Parathyroid adenoma (tissue), 2 donors: ENCODE data around the gene PMAIP1.

Source experiments
- H2AFZ ChIP-seq: fragments of 300-600 bp; sonication (generic); one replicate; pipeline ENCODE4 v1.7.0; 2017; ENCODE audit warnings: antibody characterized with exemption, mild to moderate bottlenecking
- H3K27ac ChIP-seq: fragments of 300-600 bp; sonication (generic); one replicate; pipeline ENCODE4 v1.7.0; 2017
- H3K27me3 ChIP-seq: fragments of 300-600 bp; sonication (generic); one replicate; pipeline ENCODE4 v1.7.0; 2017; ENCODE audit warnings: low read length; ENCODE audit not compliant: control insufficient read depth, insufficient read depth
- H3K36me3 ChIP-seq: fragments of 300-600 bp; sonication (generic); one replicate; pipeline ENCODE4 v1.7.0; 2017; ENCODE audit warnings: low read length; ENCODE audit not compliant: control insufficient read depth, insufficient read depth
- H3K4me1 ChIP-seq: fragments of 300-600 bp; sonication (generic); one replicate; pipeline ENCODE4 v1.7.0; 2017; ENCODE audit warnings: control low read depth
- H3K4me2 ChIP-seq: fragments of 300-600 bp; sonication (generic); one replicate; pipeline ENCODE4 v1.7.0; 2017; ENCODE audit warnings: low read length
- H3K4me3 ChIP-seq: fragments of 300-600 bp; sonication (generic); one replicate; pipeline ENCODE4 v1.7.0; 2017; ENCODE audit warnings: low read depth, low read length
- H3K79me2 ChIP-seq: fragments of 300-600 bp; sonication (generic); one replicate; pipeline ENCODE4 v1.7.0; 2017; ENCODE audit warnings: control low read depth
- H3K9ac ChIP-seq: fragments of 300-600 bp; sonication (generic); one replicate; pipeline ENCODE4 v1.7.0; 2017; ENCODE audit warnings: mild to moderate bottlenecking
- H3K9me3 ChIP-seq: fragments of 300-600 bp; sonication (generic); one replicate; pipeline ENCODE4 v1.7.0; 2017; ENCODE audit warnings: low read length; ENCODE audit not compliant: control insufficient read depth
- TF ChIP-seq, protein P1 (sequence below): fragments of 300-600 bp; sonication (generic); IDR thresholded peaks from one replicate; pipeline ENCODE4 v1.7.0; 2017; ENCODE audit warnings: antibody characterized with exemption, mild to moderate bottlenecking
- donor health status: primary hyperparathyroidism.

The PMAIP1 gene

DNA sequence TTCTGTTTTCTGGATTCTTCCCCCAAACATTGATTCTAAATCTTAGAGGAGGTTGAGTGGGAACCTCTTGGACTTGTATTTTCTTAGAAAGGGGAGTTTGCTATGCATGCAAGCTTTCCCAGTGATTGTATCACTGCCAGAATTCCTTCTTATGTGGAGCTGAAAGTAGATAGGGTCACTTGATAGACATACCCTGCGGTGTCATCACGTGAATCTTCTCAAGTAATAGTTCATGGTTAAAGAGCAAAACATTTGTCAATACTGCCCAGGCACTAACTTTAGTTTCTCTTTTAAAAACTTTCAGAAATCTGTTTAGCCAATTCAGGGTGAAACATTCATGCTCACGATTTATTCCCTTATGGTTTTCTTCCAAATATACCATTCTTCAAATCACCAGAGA lies 6.4 kb downstream of the PMAIP1 start:
- Histone ChIP-seq H2AFZ (no peak overlapping the region), H3K9me3 (no peaks in the 10 kb centered on the region), H3K79me2 (no peaks in the 10 kb centered on the region), H3K4me1 (no peaks in the 10 kb centered on the region), H3K27me3 (no peaks in the 10 kb centered on the region), H3K4me2 (peak overlapping the region; percentile 13), H3K36me3 (no peaks in the 10 kb centered on the region), H3K27ac (no peak overlapping the region), H3K9ac (no peak overlapping the region), H3K4me3 (no peak overlapping the region)
- TF ChIP-seq, protein P1, sequence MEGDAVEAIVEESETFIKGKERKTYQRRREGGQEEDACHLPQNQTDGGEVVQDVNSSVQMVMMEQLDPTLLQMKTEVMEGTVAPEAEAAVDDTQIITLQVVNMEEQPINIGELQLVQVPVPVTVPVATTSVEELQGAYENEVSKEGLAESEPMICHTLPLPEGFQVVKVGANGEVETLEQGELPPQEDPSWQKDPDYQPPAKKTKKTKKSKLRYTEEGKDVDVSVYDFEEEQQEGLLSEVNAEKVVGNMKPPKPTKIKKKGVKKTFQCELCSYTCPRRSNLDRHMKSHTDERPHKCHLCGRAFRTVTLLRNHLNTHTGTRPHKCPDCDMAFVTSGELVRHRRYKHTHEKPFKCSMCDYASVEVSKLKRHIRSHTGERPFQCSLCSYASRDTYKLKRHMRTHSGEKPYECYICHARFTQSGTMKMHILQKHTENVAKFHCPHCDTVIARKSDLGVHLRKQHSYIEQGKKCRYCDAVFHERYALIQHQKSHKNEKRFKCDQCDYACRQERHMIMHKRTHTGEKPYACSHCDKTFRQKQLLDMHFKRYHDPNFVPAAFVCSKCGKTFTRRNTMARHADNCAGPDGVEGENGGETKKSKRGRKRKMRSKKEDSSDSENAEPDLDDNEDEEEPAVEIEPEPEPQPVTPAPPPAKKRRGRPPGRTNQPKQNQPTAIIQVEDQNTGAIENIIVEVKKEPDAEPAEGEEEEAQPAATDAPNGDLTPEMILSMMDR: no peak

DNA sequence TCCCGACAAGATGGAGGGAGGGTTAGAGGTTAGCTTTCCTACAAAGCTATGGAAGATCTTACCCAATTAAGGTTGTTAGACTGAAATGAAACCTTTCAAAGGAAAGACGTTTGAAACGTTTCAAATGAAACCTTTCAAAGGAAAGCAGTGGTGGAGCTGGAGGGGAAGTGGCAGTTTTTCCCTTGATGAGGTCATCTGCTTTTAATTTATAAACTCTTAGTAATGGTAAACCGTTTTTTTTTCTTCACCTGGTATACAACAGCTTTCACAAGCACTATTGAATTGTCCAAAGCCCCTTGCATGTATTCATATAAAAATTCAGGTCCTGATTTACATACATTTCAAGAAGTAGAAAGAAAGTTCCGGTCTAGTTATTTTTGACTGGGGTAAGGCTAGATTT lies 7.4 kb downstream of the PMAIP1 start:
- H2AFZ ChIP-seq: no peak overlapping the region
- H3K4me3 ChIP-seq: no peak overlapping the region
- no peaks in the 10 kb centered on the region for H3K4me1 ChIP-seq
- H3K36me3 ChIP-seq: no peaks in the 10 kb centered on the region
- no peaks in the 10 kb centered on the region for H3K27me3 ChIP-seq
- TF ChIP-seq, protein P1: no peak
- no peak overlapping the region for H3K27ac ChIP-seq
- H3K9me3 ChIP-seq: no peaks in the 10 kb centered on the region
- H3K9ac ChIP-seq: no peak overlapping the region
- H3K4me2 ChIP-seq: no peak overlapping the region
- no peaks in the 10 kb centered on the region for H3K79me2 ChIP-seq

DNA sequence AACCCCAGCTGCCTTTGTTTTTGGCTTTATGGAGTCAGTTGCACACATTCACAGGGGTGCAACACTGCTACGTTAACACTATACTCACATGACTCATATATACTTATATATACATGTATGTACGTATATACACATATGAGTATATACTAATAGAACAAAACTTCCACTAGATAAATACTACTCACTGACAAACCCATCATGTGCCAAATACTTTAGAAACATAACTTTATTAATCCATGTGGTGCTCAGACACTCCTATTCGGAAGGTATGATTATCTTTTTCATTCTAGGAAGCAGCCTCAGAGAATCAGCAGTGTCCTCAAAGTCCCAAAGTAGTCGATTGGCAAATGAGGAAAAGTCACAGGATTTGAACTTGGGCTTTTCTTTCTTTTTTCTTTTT lies 7.9 kb downstream of the PMAIP1 start:
- H3K4me1 ChIP-seq: no peaks in the 10 kb centered on the region
- no peak overlapping the region for H3K9ac ChIP-seq
- no peak overlapping the region for H3K4me3 ChIP-seq
- TF ChIP-seq, protein P1: no peak
- H2AFZ ChIP-seq: no peak overlapping the region
- H3K36me3 ChIP-seq: no peaks in the 10 kb centered on the region
- H3K27ac ChIP-seq: no peak overlapping the region
- H3K27me3 ChIP-seq: no peaks in the 10 kb centered on the region
- H3K4me2 ChIP-seq: no peak overlapping the region
- H3K79me2 ChIP-seq: no peaks in the 10 kb centered on the region
- H3K9me3 ChIP-seq: no peaks in the 10 kb centered on the region

DNA sequence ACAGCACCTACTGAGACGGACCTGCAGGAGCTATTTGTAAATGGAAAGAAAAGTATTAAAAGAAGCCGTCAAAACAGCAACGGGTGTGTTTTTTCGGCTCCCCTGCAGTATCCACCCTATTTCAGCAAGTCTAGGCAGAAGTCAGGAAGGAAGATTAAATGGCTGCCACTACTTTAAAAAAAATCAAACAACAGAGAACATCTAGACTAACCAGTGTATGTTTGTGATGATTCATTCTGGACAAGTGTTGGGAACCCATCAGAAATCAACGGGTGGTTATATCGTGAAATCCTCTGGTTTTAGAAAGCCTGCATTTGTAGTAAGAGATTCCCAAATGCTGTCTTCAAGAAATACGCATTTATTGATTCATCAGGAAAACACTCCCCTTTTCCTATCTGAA lies 9.0 kb downstream of the PMAIP1 start:
- TF ChIP-seq, protein P1: no peak
- Histone ChIP-seq H3K4me2 (no peak overlapping the region), H3K9me3 (no peaks in the 10 kb centered on the region), H3K9ac (no peak overlapping the region), H2AFZ (no peak overlapping the region), H3K4me3 (no peak overlapping the region), H3K4me1 (no peaks in the 10 kb centered on the region), H3K27me3 (no peaks in the 10 kb centered on the region), H3K79me2 (no peaks in the 10 kb centered on the region), H3K36me3 (no peaks in the 10 kb centered on the region), H3K27ac (no peak overlapping the region)

DNA sequence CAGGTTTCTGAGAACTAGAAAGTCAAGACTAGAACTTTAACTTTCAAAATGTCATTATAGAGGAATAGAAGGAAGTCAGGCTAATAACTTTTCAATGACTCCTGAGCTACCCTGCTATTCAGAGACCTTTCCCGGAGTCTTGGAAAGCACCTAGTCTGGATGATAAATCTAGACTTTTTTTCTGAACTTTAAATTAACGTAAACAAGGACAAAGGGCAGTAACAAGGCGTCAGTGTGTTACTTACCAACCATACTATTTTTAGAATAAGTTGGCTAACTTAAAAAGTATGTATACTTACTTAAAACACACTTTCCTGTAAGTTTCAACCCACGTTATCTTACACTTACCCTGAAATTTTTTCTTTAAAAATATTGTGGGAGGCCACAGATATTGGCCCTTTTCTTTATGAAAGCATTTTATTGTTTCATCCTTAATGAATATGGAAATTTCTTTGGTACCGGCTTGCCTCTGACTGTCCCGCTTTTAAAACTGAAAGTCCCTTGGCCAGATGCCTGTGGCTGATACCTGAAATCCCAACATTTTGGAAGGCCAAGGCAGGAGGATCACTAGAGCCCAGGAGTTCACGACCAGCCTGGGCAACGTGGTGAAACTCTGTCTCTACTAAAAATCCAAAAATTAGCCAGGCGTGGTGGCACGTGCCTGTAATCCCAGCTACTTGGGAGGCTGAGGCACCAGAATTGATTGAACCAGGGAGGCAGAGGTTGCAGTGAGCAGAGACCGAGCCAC lies 9.7 kb downstream of the PMAIP1 start:
- Histone ChIP-seq H3K9me3 (no peaks in the 10 kb centered on the region), H3K4me3 (no peak overlapping the region), H3K27ac (no peak overlapping the region), H3K4me1 (no peaks in the 10 kb centered on the region), H3K36me3 (no peaks in the 10 kb centered on the region), H3K27me3 (no peaks in the 10 kb centered on the region), H3K4me2 (no peak overlapping the region), H2AFZ (no peak overlapping the region), H3K79me2 (no peaks in the 10 kb centered on the region), H3K9ac (no peak overlapping the region)
- TF ChIP-seq, protein P1: no peak
